HCT116 (cell line): ENCODE data around the gene UBAC2. TPM values are rescaled to one million over a fixed set of nuclear protein-coding genes. Genes with fewer than 3 reads are reported as not detected.

Experiments
- ATAC-seq: fragments of 200-7000 bp; cut with Tn5 transposase; 2 replicates; pipeline ENCODE4 v1.9.1; 2020; ENCODE audit warnings: mild to moderate bottlenecking, moderate library complexity
- BruUV-seq: library from RNA; stranded (reverse); fragments of 400-500 nt; replicated peaks from 2 replicates; lab custom pipeline; 2021; lab: Mats Ljungman, UMichigan
- CTCF ChIA-PET: fragments of 300-600 bp; sonication (Branson Sonifier 250); formaldehyde crosslinking; loops from one replicate; lab custom pipeline; 2021; ENCODE audit warnings: antibody characterized with exemption; lab: Charles Lee
- POLR2A ChIA-PET: fragments of 300-600, 350-600 bp; sonication (Branson Sonifier 250); formaldehyde crosslinking; loops from one replicate; lab custom pipeline; 2021; ENCODE audit warnings: antibody characterized with exemption; lab: Charles Lee
- RAD21 ChIA-PET, 2 experiments: fragments of 300-600 bp; sonication (Branson Sonifier 250); formaldehyde crosslinking; loops; one replicate each; lab custom pipeline; 2023; ENCODE audit warnings: low total read pairs in 2 of 2; ENCODE audit not compliant: uncharacterized antibody in 2 of 2, unreplicated experiment in 2 of 2, low non-redundant PET in 1 of 2; lab: Charles Lee
- DNase-seq: peaks from one replicate; pipeline ENCODE4 v3.0.0-alpha.2; 2010; ENCODE audit warnings: low read depth, low spot score
- H2AFZ ChIP-seq: fragments of 200-600 bp; shearing (Covaris generic), sonication (generic); 2 replicates; pipeline ENCODE4 v1.6.1; 2017; ENCODE audit warnings: low read depth, mixed run types, mixed read lengths, antibody characterized with exemption, low read length; ENCODE audit not compliant: poor library complexity, severe bottlenecking
- H3K27ac ChIP-seq: 2 replicates; pipeline ENCODE4 v1.5.1; 2012; ENCODE audit warnings: low read depth, low read length
- H3K27me3 ChIP-seq: fragments of 200-600 bp; sonication (generic); 2 replicates; pipeline ENCODE4 v1.6.1; 2016; ENCODE audit warnings: mixed run types, low read length, mixed read lengths; ENCODE audit not compliant: insufficient read depth
- H3K36me3 ChIP-seq, 2 experiments: fragments of 200-500 bp in 1 of 2; fragments of 200-600 bp in 1 of 2; sonication (Bioruptor generic) in 1 of 2; sonication (generic) in 1 of 2; 2 replicates each; pipeline versions ENCODE4 v1.5.1 to v1.6.1; 2014 to 2016; ENCODE audit warnings: low read length in 2 of 2, inconsistent platforms in 1 of 2, mixed read lengths in 1 of 2, mixed run types in 1 of 2; ENCODE audit not compliant: insufficient read depth in 2 of 2, control insufficient read depth in 1 of 2
- H3K4me1 ChIP-seq, 2 experiments: fragments of 200-600 bp in 1 of 2; sonication (generic) in 1 of 2; 2 replicates each; pipeline versions ENCODE4 v1.5.1 to v1.6.1; 2012 to 2017; ENCODE audit warnings: low read length in 2 of 2, inconsistent platforms in 1 of 2, mild to moderate bottlenecking in 1 of 2, mixed read lengths in 1 of 2, mixed run types in 1 of 2, moderate library complexity in 1 of 2; ENCODE audit not compliant: insufficient read depth in 2 of 2, control insufficient read depth in 1 of 2
- H3K4me2 ChIP-seq: fragments of 200-600 bp; sonication (generic); 2 replicates; pipeline ENCODE4 v1.6.1; 2017; ENCODE audit warnings: mixed run types, low read length, mixed read lengths
- H3K4me3 ChIP-seq, 2 experiments: fragments of 200-600 bp in 1 of 2; sonication (generic) in 1 of 2; replicated peaks in 1 of 2; 2 replicates each; pipeline ENCODE4 v1.5.1; 2011 to 2016; ENCODE audit warnings: low read length in 2 of 2, control low read depth in 1 of 2, low read depth in 1 of 2, mild to moderate bottlenecking in 1 of 2, mixed read lengths in 1 of 2, mixed run types in 1 of 2
- H3K79me2 ChIP-seq: fragments of 200-600 bp; sonication (generic); 2 replicates; pipeline ENCODE4 v1.6.1; 2017; ENCODE audit warnings: mild to moderate bottlenecking, mixed run types, low read length, moderate library complexity, mixed read lengths; ENCODE audit not compliant: insufficient read depth
- H3K9ac ChIP-seq: fragments of 200-600 bp; sonication (generic); 2 replicates; pipeline ENCODE4 v1.6.1; 2016; ENCODE audit warnings: low read length, mixed read lengths
- H3K9me2 ChIP-seq: fragments of 200-600 bp; sonication (generic), shearing (Covaris generic); 2 replicates; pipeline ENCODE4 v1.6.1; 2017; ENCODE audit warnings: mixed run types, mild to moderate bottlenecking, moderate library complexity; ENCODE audit not compliant: insufficient read depth
- H3K9me3 ChIP-seq, 2 experiments: fragments of 200-500 bp in 1 of 2; fragments of 200-600 bp in 1 of 2; sonication (Bioruptor generic) in 1 of 2; sonication (generic) in 1 of 2; 2 replicates each; pipeline ENCODE4 v1.6.1; 2014 to 2017; ENCODE audit warnings: low read length in 2 of 2, mixed read lengths in 2 of 2, inconsistent platforms in 1 of 2, low read depth in 1 of 2, mild to moderate bottlenecking in 1 of 2, mixed run types in 1 of 2, moderate library complexity in 1 of 2; ENCODE audit not compliant: control insufficient read depth in 1 of 2, insufficient read depth in 1 of 2
- H4K20me1 ChIP-seq: fragments of 200-600 bp; sonication (generic), shearing (Covaris generic); 2 replicates; pipeline ENCODE4 v1.6.1; 2017; ENCODE audit warnings: mixed run types, mild to moderate bottlenecking, moderate library complexity; ENCODE audit not compliant: insufficient read depth
- ELF1 ChIP-seq: IDR thresholded peaks from 2 replicates; pipeline ENCODE4 v1.6.1; 2012; ENCODE audit warnings: low read depth, borderline replicate concordance
- EZH2 ChIP-seq: fragments of 200-600 bp; sonication (generic); IDR thresholded peaks from 2 replicates; pipeline ENCODE4 v1.6.1; 2017; ENCODE audit warnings: antibody characterized with exemption, mixed run types
- POLR2A ChIP-seq: IDR thresholded peaks from 2 replicates; pipeline ENCODE4 v1.7.0; 2011; ENCODE audit warnings: borderline replicate concordance; ENCODE audit not compliant: insufficient read depth, insufficient read length; ENCODE audit errors: extremely low read depth
- RAD21 ChIP-seq: IDR thresholded peaks from 2 replicates; pipeline ENCODE4 v1.6.1; 2012; ENCODE audit warnings: low read depth, mild to moderate bottlenecking
- SP1 ChIP-seq: IDR thresholded peaks from 2 replicates; pipeline ENCODE4 v1.6.1; 2012; ENCODE audit warnings: low read depth
- SRF ChIP-seq: IDR thresholded peaks from 2 replicates; pipeline ENCODE4 v1.6.1; 2012; ENCODE audit warnings: low read depth
- YY1 ChIP-seq: IDR thresholded peaks from 2 replicates; pipeline ENCODE4 v1.6.1; 2011; ENCODE audit warnings: low read length, low read depth, moderate library complexity, mild to moderate bottlenecking; ENCODE audit not compliant: insufficient replicate concordance; ENCODE audit errors: extremely low read depth
- ZFX ChIP-seq: fragments of 450-650 bp; IDR thresholded peaks from 2 replicates; pipeline ENCODE4 v1.6.1; 2017
- ZNF274 ChIP-seq: fragments of 200-500 bp; sonication (Bioruptor generic); IDR thresholded peaks from 2 replicates; pipeline ENCODE4 v1.6.1; 2014; ENCODE audit warnings: mild to moderate bottlenecking, low read depth, low read length, inconsistent platforms
- intact Hi-C: fragments of 100-400 bp; cut with micrococcal nuclease; formaldehyde crosslinking; loops from 2 replicates; pipeline ENCODE4 v1.10.0; 2022
- total RNA-seq: library from RNA; stranded (reverse); gene quantifications from one replicate; pipeline ENCODE4 v1.2.1, GENCODE V29; 2021; ENCODE audit not compliant: unreplicated experiment
- TF ChIP-seq, protein P1 (sequence below): IDR thresholded peaks from 2 replicates; pipeline ENCODE4 v1.6.1; 2012; ENCODE audit warnings: low read depth
- TF ChIP-seq, protein P2 (sequence below): IDR thresholded peaks from 2 replicates; pipeline ENCODE4 v1.6.1; 2012

The UBAC2 gene
- total RNA-seq, 1 experiment from 2014 or later: 67.4 TPM

DNA sequence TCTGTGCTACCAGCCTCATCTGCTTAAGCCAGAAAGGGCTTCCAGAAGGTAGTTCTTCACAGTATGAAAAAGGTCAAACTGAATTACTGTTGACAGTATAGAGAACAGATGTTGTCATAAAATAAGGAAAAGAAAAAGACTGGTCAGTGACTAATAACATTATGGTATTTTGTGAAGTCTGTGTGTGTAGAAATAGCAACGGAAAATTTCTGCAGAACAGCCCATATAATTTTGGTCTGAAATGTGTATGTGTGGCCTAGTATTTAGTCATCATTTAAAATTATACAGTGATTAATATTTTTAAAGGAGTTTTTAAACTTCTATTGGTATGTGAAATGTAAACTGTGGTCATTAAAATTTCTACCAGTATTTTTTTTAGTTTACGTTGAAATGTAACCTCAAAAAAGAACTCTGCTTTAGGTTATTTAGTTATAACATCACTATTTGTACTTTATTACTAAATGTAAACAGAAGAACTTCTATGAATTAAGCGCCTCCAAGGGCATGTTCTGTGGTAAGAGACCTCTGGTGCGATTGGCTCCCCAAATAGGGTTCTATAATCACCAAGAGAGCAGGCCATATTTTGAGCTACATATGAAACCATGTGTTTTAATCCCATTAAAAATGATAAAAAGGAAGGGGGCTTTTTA, 109.9 kb downstream of the UBAC2 start:
- ChIA-PET RAD21 (no interaction called here), CTCF (no interaction called here), POLR2A (no interaction called here)
- Histone ChIP-seq H2AFZ (no peak overlapping the region), H3K79me2 (peaks cover 28% of the 10 kb centered on the region), H3K36me3 (0 out of 4 replicates have a peak, but pooled peaks cover 0 to 6% of the 10 kb centered on the region in 2 experiments), H3K4me2 (peak overlapping the region; percentile 40), H3K27me3 (no peaks in the 10 kb centered on the region), H3K9me2 (no peaks in the 10 kb centered on the region), H4K20me1 (no peaks in the 10 kb centered on the region), H3K9me3 (no peaks in the 10 kb centered on the region), H3K27ac (no peak overlapping the region), H3K9ac (peak overlapping the region; percentile 36; the same call in 1 of the 2 replicates), H3K4me3 (no peak overlapping the region), H3K4me1 (peaks cover 66 to 91% of the 10 kb centered on the region in 2 experiments)
- TF ChIP-seq RAD21 (no peak), SP1 (no peak), ZFX (no peak), POLR2A (no peak), YY1 (no peak), ELF1 (no peak), SRF (no peak), EZH2 (no peak), ZNF274 (no peak)
- TF ChIP-seq, protein P1, sequence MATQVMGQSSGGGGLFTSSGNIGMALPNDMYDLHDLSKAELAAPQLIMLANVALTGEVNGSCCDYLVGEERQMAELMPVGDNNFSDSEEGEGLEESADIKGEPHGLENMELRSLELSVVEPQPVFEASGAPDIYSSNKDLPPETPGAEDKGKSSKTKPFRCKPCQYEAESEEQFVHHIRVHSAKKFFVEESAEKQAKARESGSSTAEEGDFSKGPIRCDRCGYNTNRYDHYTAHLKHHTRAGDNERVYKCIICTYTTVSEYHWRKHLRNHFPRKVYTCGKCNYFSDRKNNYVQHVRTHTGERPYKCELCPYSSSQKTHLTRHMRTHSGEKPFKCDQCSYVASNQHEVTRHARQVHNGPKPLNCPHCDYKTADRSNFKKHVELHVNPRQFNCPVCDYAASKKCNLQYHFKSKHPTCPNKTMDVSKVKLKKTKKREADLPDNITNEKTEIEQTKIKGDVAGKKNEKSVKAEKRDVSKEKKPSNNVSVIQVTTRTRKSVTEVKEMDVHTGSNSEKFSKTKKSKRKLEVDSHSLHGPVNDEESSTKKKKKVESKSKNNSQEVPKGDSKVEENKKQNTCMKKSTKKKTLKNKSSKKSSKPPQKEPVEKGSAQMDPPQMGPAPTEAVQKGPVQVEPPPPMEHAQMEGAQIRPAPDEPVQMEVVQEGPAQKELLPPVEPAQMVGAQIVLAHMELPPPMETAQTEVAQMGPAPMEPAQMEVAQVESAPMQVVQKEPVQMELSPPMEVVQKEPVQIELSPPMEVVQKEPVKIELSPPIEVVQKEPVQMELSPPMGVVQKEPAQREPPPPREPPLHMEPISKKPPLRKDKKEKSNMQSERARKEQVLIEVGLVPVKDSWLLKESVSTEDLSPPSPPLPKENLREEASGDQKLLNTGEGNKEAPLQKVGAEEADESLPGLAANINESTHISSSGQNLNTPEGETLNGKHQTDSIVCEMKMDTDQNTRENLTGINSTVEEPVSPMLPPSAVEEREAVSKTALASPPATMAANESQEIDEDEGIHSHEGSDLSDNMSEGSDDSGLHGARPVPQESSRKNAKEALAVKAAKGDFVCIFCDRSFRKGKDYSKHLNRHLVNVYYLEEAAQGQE: no peak
- TF ChIP-seq, protein P2, sequence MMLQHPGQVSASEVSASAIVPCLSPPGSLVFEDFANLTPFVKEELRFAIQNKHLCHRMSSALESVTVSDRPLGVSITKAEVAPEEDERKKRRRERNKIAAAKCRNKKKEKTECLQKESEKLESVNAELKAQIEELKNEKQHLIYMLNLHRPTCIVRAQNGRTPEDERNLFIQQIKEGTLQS: no peak
- ATAC-seq (no peak), DNase-seq (no peak)
- no TSS peak for BruUV-seq
- intact Hi-C loops: no loop called here
